A549 (cell line): Measurements from ENCODE around the gene EFTUD2. TPM values are rescaled to one million over a fixed set of nuclear protein-coding genes. Genes with fewer than 3 reads are reported as not detected.

Experiments used
- ATAC-seq, 2 experiments: fragments of 200-7000 bp in 1 of 2; fragments of >200 bp in 1 of 2; cut with Nextera tagmentation in 1 of 2; cut with Tn5 transposase in 1 of 2; 3 replicates each; pipeline versions ENCODE4 v1.8.0 to v1.9.1; 2018 to 2020; ENCODE audit warnings: mild to moderate bottlenecking in 1 of 2, moderate library complexity in 1 of 2
- CTCF ChIA-PET: fragments of 300-600 bp; sonication (Branson Sonifier 250); formaldehyde crosslinking; extraction: SDS; loops from one replicate; lab custom pipeline; 2021; ENCODE audit warnings: antibody characterized with exemption, inconsistent platforms; lab: Yijun Ruan, JAX
- POLR2A ChIA-PET: fragments of 350-600 bp; formaldehyde crosslinking; extraction: SDS; loops from one replicate; lab custom pipeline; 2021; ENCODE audit warnings: antibody characterized with exemption, inconsistent platforms; lab: Yijun Ruan, JAX
- DNase-seq, 2 experiments: peaks; one replicate each; pipeline versions ENCODE4 v3.0.0 to v3.0.0-alpha.2; 2011 to 2016; ENCODE audit warnings: low read depth in 1 of 2, low spot score in 1 of 2
- FAIRE-seq: peaks from 2 replicates; lab custom pipeline; 2011; peaks lifted over from hg19 to GRCh38; lab: Jason Lieb, UNC
- H3K27ac ChIP-seq, 2 experiments: fragments of >200 bp; sonication (Bioruptor Twin); formaldehyde crosslinking; 3 replicates each; pipeline ENCODE4 v1.5.1; 2016 to 2017
- H3K4me1 ChIP-seq: fragments of >200 bp; sonication (Bioruptor Twin); formaldehyde crosslinking; 3 replicates; pipeline ENCODE4 v1.6.1; 2016
- H3K4me2 ChIP-seq: fragments of >200 bp; sonication (Bioruptor Twin); formaldehyde crosslinking; 3 replicates; pipeline ENCODE4 v1.6.1; 2016
- H3K4me3 ChIP-seq: fragments of >200 bp; sonication (Bioruptor Twin); formaldehyde crosslinking; 3 replicates; pipeline ENCODE4 v1.5.1; 2016
- H3K9me3 ChIP-seq: fragments of >200 bp; sonication (Bioruptor Twin); formaldehyde crosslinking; 3 replicates; pipeline ENCODE4 v1.6.1; 2016
- BCL3 ChIP-seq: fragments of >200 bp; sonication (Bioruptor Twin); formaldehyde crosslinking; IDR thresholded peaks from 3 replicates; pipeline ENCODE4 v1.6.1; 2016
- CBX2 ChIP-seq: fragments of 200-600 bp; sonication (generic); IDR thresholded peaks from 2 replicates; pipeline ENCODE4 v1.6.1; 2016; ENCODE audit warnings: low read depth, mild to moderate bottlenecking, borderline replicate concordance
- CHD4 ChIP-seq: fragments of 200-600 bp; sonication (generic); IDR thresholded peaks from 2 replicates; pipeline ENCODE4 v1.6.1; 2016; ENCODE audit warnings: antibody characterized with exemption, mild to moderate bottlenecking, borderline replicate concordance
- EHMT2 ChIP-seq: fragments of 200-600 bp; sonication (generic); IDR thresholded peaks from 2 replicates; pipeline ENCODE4 v1.6.1; 2016; ENCODE audit warnings: antibody characterized with exemption, low read depth, mild to moderate bottlenecking, moderate library complexity
- FOSB ChIP-seq: fragments of 250-450 bp; sonication (Bioruptor Pico); IDR thresholded peaks from 2 replicates; pipeline ENCODE4 v1.5.0; 2020; ENCODE audit warnings: mild to moderate bottlenecking, moderate library complexity
- FOSL2 ChIP-seq, 2 experiments: fragments of 450-650 bp in 1 of 2; fragments of >200 bp in 1 of 2; sonication (Bioruptor Twin) in 1 of 2; formaldehyde crosslinking; IDR thresholded peaks; 2 replicates each; pipeline versions ENCODE4 v1.5.0 to v1.6.1; 2016 to 2020; ENCODE audit warnings: mild to moderate bottlenecking in 1 of 2, moderate library complexity in 1 of 2
- FOXS1 ChIP-seq: fragments of 250-450 bp; sonication (Bioruptor Pico); IDR thresholded peaks from 2 replicates; pipeline ENCODE4 v1.5.0; 2020; ENCODE audit warnings: mild to moderate bottlenecking, moderate library complexity
- GATA3 ChIP-seq: IDR thresholded peaks from 2 replicates; pipeline ENCODE4 v1.6.1; 2012; ENCODE audit warnings: borderline replicate concordance
- HES2 ChIP-seq: fragments of >200 bp; sonication (Bioruptor Twin); formaldehyde crosslinking; IDR thresholded peaks from 2 replicates; pipeline ENCODE4 v1.6.1; 2016
- HMGXB4 ChIP-seq: fragments of 250-450 bp; sonication (Bioruptor Pico); IDR thresholded peaks from 2 replicates; pipeline ENCODE4 v1.5.0; 2021; ENCODE audit warnings: mild to moderate bottlenecking, moderate library complexity, borderline replicate concordance
- HOXB13 ChIP-seq: fragments of 250-450 bp; sonication (Bioruptor Pico); IDR thresholded peaks from 2 replicates; pipeline ENCODE4 v1.5.0; 2020; ENCODE audit warnings: low read depth, mild to moderate bottlenecking, moderate library complexity
- HOXB5 ChIP-seq: fragments of 250-450 bp; sonication (Bioruptor Pico); IDR thresholded peaks from 2 replicates; pipeline ENCODE4 v1.5.0; 2020; ENCODE audit warnings: mild to moderate bottlenecking, moderate library complexity
- JUN ChIP-seq, 2 experiments: fragments of >200 bp; sonication (Bioruptor Twin); formaldehyde crosslinking; IDR thresholded peaks; 2 replicates in 1 of 2; 3 replicates in 1 of 2; pipeline ENCODE4 v1.6.1; 2016 to 2017
- JUNB ChIP-seq: fragments of >200 bp; sonication (Bioruptor Twin); formaldehyde crosslinking; IDR thresholded peaks from 2 replicates; pipeline ENCODE4 v1.6.1; 2016
- MAZ ChIP-seq: fragments of 150-350 bp; IDR thresholded peaks from 2 replicates; pipeline ENCODE4 v1.6.1; 2014; ENCODE audit warnings: antibody characterized with exemption, low read depth, low read length, borderline replicate concordance
- NFE2L2 ChIP-seq: fragments of 150-350 bp; conservative IDR thresholded peaks from 2 replicates; pipeline ENCODE4 v1.6.1; 2014; ENCODE audit warnings: low read length
- PBX3 ChIP-seq: IDR thresholded peaks from 2 replicates; pipeline ENCODE4 v1.6.1; 2012
- POLR2A ChIP-seq: IDR thresholded peaks from 2 replicates; pipeline ENCODE4 v1.6.1; 2012; ENCODE audit warnings: mild to moderate bottlenecking, low read length
- POLR2AphosphoS2 ChIP-seq: conservative IDR thresholded peaks from 2 replicates; pipeline ENCODE4 v1.6.1; 2012; ENCODE audit warnings: low read length, improper control_type of control experiment, inconsistent platforms
- RAD21 ChIP-seq, 2 experiments: fragments of >200 bp in 1 of 2; sonication (Bioruptor Twin) in 1 of 2; formaldehyde crosslinking in 1 of 2; IDR thresholded peaks in 1 of 2; conservative IDR thresholded peaks in 1 of 2; 2 replicates in 1 of 2; 3 replicates in 1 of 2; pipeline ENCODE4 v1.6.1; 2012 to 2018; ENCODE audit warnings: inconsistent platforms in 1 of 2
- RARB ChIP-seq: fragments of 250-450 bp; sonication (Bioruptor Pico); IDR thresholded peaks from 2 replicates; pipeline ENCODE4 v1.8.0; 2021; ENCODE audit warnings: mild to moderate bottlenecking, moderate library complexity
- RFX5 ChIP-seq: fragments of 450-650 bp; IDR thresholded peaks from 2 replicates; pipeline ENCODE4 v1.7.1; 2014; ENCODE audit warnings: antibody characterized with exemption, mild to moderate bottlenecking, moderate library complexity
- RNF2 ChIP-seq: fragments of 200-600 bp; sonication (generic); IDR thresholded peaks from 2 replicates; pipeline ENCODE4 v1.6.1; 2016; ENCODE audit warnings: low read depth, mild to moderate bottlenecking, antibody characterized with exemption, moderate library complexity, borderline replicate concordance
- SMC3 ChIP-seq: fragments of >200 bp; sonication (Bioruptor Twin); formaldehyde crosslinking; IDR thresholded peaks from 3 replicates; pipeline ENCODE4 v1.6.1; 2018; ENCODE audit warnings: inconsistent platforms
- SREBF2 ChIP-seq: fragments of 450-650 bp; IDR thresholded peaks from 2 replicates; pipeline ENCODE4 v1.6.1; 2014; ENCODE audit warnings: mild to moderate bottlenecking, moderate library complexity
- TP53 ChIP-seq: fragments of 250-450 bp; sonication (Bioruptor Pico); IDR thresholded peaks from 2 replicates; pipeline ENCODE4 v1.5.0; 2021; ENCODE audit warnings: mild to moderate bottlenecking, moderate library complexity
- USF2 ChIP-seq: fragments of 450-650 bp; IDR thresholded peaks from 2 replicates; pipeline ENCODE4 v1.6.1; 2014; ENCODE audit warnings: antibody characterized with exemption
- ZFP36 ChIP-seq: fragments of 450-650 bp; IDR thresholded peaks from 2 replicates; pipeline ENCODE4 v1.6.1; 2014; ENCODE audit warnings: borderline replicate concordance; ENCODE audit not compliant: partially characterized antibody
- ZNF302 ChIP-seq: fragments of 250-450 bp; sonication (Bioruptor Pico); IDR thresholded peaks from 2 replicates; pipeline ENCODE4 v1.9.0; 2021; ENCODE audit warnings: inconsistent platforms, mild to moderate bottlenecking, moderate library complexity
- ZSCAN20 ChIP-seq: fragments of 250-450 bp; sonication (Bioruptor Pico); IDR thresholded peaks from 2 replicates; pipeline ENCODE4 v1.8.0; 2022; ENCODE audit warnings: mild to moderate bottlenecking, moderate library complexity
- WGBS: methylation state at CpG from one replicate; pipeline ENCODE4 v1.1.6; 2017; ENCODE audit errors: missing lambda C conversion rate; 5-methylcytosine and 5-hydroxymethylcytosine counted together
- polyA plus RNA-seq, 4 experiments: library from polyadenylated mRNA; depleted of rRNA in 3 of 4; stranded (reverse); fragments of >200 nt; fragmentation: RNase III in 1 of 4; extraction: RNeasy Plus Mini Kit Qiagen cat#74134 plus additional on column Dnase treatment in 1 of 4; gene quantifications; 2 replicates in 3 of 4; 3 replicates in 1 of 4; pipeline ENCODE4 v1.2.3, GENCODE V29; 2011 to 2017

The EFTUD2 gene
- polyA plus RNA-seq, 2 of the 4 experiments (the other 2 are of a cell fraction) = 224 to 353 TPM

GRCh38 chr17:44940317-44940716 lies 41.1 kb upstream of the EFTUD2 start (continued):
- TF ChIP-seq PBX3 (no peak), ZFP36 (no peak), RAD21 (conservative IDR thresholded peaks at IDR 0.05 in 1 of 2, IDR thresholded peaks at IDR 0.05 in 1 of 2) (0 out of 5 replicates have a peak, but pooled peaks of 1 of the 2 experiments have one; percentile 16), TP53 (CRISPR knock-in tag) (no peak), CBX2 (no peak), POLR2A (no peak), BCL3 (peak; percentile 74; the same call in 1 of the 3 replicates)

- TF ChIP-seq JUN (IDR thresholded peaks at IDR 0.05) (no peak), ZSCAN20 (CRISPR knock-in tag) (no peak), FOSL2 (IDR thresholded peaks at IDR 0.05) (no peak), FOSL2 (CRISPR knock-in tag; IDR thresholded peaks at IDR 0.05) (no peak), CHD4 (no peak), NFE2L2 (no peak), BCL3 (no peak), SMC3 (no peak), POLR2A (no peak), HOXB13 (CRISPR knock-in tag) (no peak), JUNB (no peak), MAZ (no peak), ZNF302 (no peak), POLR2AphosphoS2 (no peak), HMGXB4 (CRISPR knock-in tag) (no peak)
- Histone ChIP-seq H3K4me1 (peaks cover 7% of the 10 kb centered on the region), H3K27ac (no peak overlapping the region), H3K4me3 (no peak overlapping the region), H3K9me3 (peaks cover 7% of the 10 kb centered on the region; the same call in 2 of the 3 replicates), H3K4me2 (no peak overlapping the region)
- FAIRE-seq (no peak), DNase-seq (no peak), ATAC-seq (no peak; a peak in 2 of 6 replicates)
- ChIA-PET POLR2A (no interaction called here), CTCF (interaction anchor here (2.0 to 38.8 kb wide), 4 partner anchors 12 to 164 kb away, joined by 5 to 1853 read pairs (median 752); partner anchors contain the start of genes DCAKD, GFAP and KIF18B)
- WGBS = 85% methylated on average over 9 of the region's 9 CpGs
Measured at GRCh38 chr17:44935116-44935515, 35.9 kb upstream of the EFTUD2 start.

- no peak overlapping the region for H3K4me3 ChIP-seq
- no peak for TF ChIP-seq HOXB5
- TF ChIP-seq RFX5 = no peak
- TF ChIP-seq POLR2A = no peak
- no peak for TF ChIP-seq TP53 (CRISPR knock-in tag)
- no peak for TF ChIP-seq RARB (CRISPR knock-in tag)
- TF ChIP-seq SREBF2 = no peak
- no peak for TF ChIP-seq FOXS1
- no peak for TF ChIP-seq FOSB
- TF ChIP-seq POLR2AphosphoS2 = no peak
- no peak for TF ChIP-seq RNF2
- TF ChIP-seq GATA3 = no peak
- no peak for TF ChIP-seq EHMT2
- TF ChIP-seq USF2 = no peak
- no peak for TF ChIP-seq HES2
- 97% methylated on average over 10 of the region's 10 CpGs for WGBS
- POLR2A ChIA-PET = no interaction called here
- peaks cover 3% of the 10 kb centered on the region for H3K4me1 ChIP-seq
- DNase-seq = no peak
- no peak overlapping the region for H3K4me2 ChIP-seq
- FAIRE-seq = no peak
- CTCF ChIA-PET = interaction anchor here (2.0 to 38.8 kb wide), 5 partner anchors 12 to 201 kb away, joined by 5 to 1853 read pairs (median 752); partner anchors contain the start of genes ACBD4, DCAKD, GFAP and KIF18B
- ATAC-seq = peak; percentile 35 to 36; a peak in 3 of 6 replicates
- H3K27ac ChIP-seq = no peak overlapping the region
- peaks cover 7% of the 10 kb centered on the region; the same call in 2 of the 3 replicates for H3K9me3 ChIP-seq
Measured at GRCh38 chr17:44934745-44935105, 35.5 kb upstream of the EFTUD2 start.
